WTC11 (cell line): ENCODE data around the gene MEX3B. TPM values are rescaled to one million over a fixed set of nuclear protein-coding genes. Genes with fewer than 3 reads are reported as not detected.

Source experiments
- ATAC-seq: fragments of 200-7000 bp; cut with Tn5 transposase; 2 replicates; pipeline ENCODE4 v1.10.0; 2021; ENCODE audit warnings: mild to moderate bottlenecking, moderate library complexity
- CTCF ChIA-PET: fragments of 300-600 bp; sonication (Branson Sonifier 250); formaldehyde crosslinking; loops from one replicate; lab custom pipeline; 2021; ENCODE audit warnings: antibody characterized with exemption; lab: Charles Lee
- POLR2A ChIA-PET: fragments of 350-600 bp; sonication (Branson Sonifier 250); formaldehyde crosslinking; loops from one replicate; lab custom pipeline; 2021; ENCODE audit warnings: antibody characterized with exemption; lab: Charles Lee
- DNase-seq: peaks from one replicate; pipeline ENCODE4 v3.0.0; 2021; ENCODE audit warnings: low spot score
- H3K27ac Mint-ChIP-seq: 2 replicates; pipeline ENCODE4 v1.8.0; 2021; ENCODE audit warnings: mixed read lengths
- H3K27me3 Mint-ChIP-seq: 2 replicates; pipeline ENCODE4 v1.8.0; 2021; ENCODE audit warnings: low read depth, mild to moderate bottlenecking, moderate library complexity, mixed read lengths
- H3K36me3 Mint-ChIP-seq: 2 replicates; pipeline ENCODE4 v1.8.0; 2021; ENCODE audit warnings: mixed read lengths
- H3K4me1 Mint-ChIP-seq: 2 replicates; pipeline ENCODE4 v1.8.0; 2022; ENCODE audit warnings: mixed read lengths
- H3K4me3 Mint-ChIP-seq: 2 replicates; pipeline ENCODE4 v1.8.0; 2021; ENCODE audit warnings: mild to moderate bottlenecking, moderate library complexity, mixed read lengths
- H3K9me3 Mint-ChIP-seq: 2 replicates; pipeline ENCODE4 v1.8.0; 2021; ENCODE audit warnings: mixed read lengths
- CREM ChIP-seq: sonication (generic); formaldehyde crosslinking; IDR thresholded peaks from 2 replicates; pipeline ENCODE4 v1.8.1; 2022; ENCODE audit warnings: mild to moderate bottlenecking, missing genetic modification reagents, moderate library complexity
- FOXK1 ChIP-seq: sonication (generic); formaldehyde crosslinking; IDR thresholded peaks from 2 replicates; pipeline ENCODE4 v1.8.0; 2022; ENCODE audit warnings: mild to moderate bottlenecking, moderate library complexity, missing genetic modification reagents
- NFE2L1 ChIP-seq: sonication (generic); formaldehyde crosslinking; IDR thresholded peaks from 2 replicates; pipeline ENCODE4 v1.8.1; 2023; ENCODE audit warnings: missing genetic modification reagents
- NR2C2 ChIP-seq: sonication (generic); formaldehyde crosslinking; IDR thresholded peaks from 2 replicates; pipeline ENCODE4 v1.8.0; 2022; ENCODE audit warnings: mild to moderate bottlenecking, missing genetic modification reagents
- NR3C1 ChIP-seq: sonication (generic); formaldehyde crosslinking; conservative IDR thresholded peaks from 2 replicates; pipeline ENCODE4 v1.8.1; 2023; ENCODE audit warnings: low read depth, mild to moderate bottlenecking, missing genetic modification reagents
- RORB ChIP-seq: fragments of 250-450 bp; sonication (Bioruptor Pico); IDR thresholded peaks from 2 replicates; pipeline ENCODE4 v1.9.0; 2021; ENCODE audit warnings: mild to moderate bottlenecking
- SMAD4 ChIP-seq: sonication (generic); formaldehyde crosslinking; IDR thresholded peaks from 2 replicates; pipeline ENCODE4 v1.8.0; 2022; ENCODE audit warnings: mild to moderate bottlenecking, missing genetic modification reagents
- ZNF219 ChIP-seq: sonication (generic); formaldehyde crosslinking; IDR thresholded peaks from 2 replicates; pipeline ENCODE4 v1.8.0; 2023; ENCODE audit warnings: missing genetic modification reagents, mild to moderate bottlenecking, borderline replicate concordance
- ZNF232 ChIP-seq: sonication (generic); formaldehyde crosslinking; IDR thresholded peaks from 2 replicates; pipeline ENCODE4 v1.8.0; 2022; ENCODE audit warnings: mild to moderate bottlenecking, missing genetic modification reagents
- total RNA-seq: library from RNA; stranded (reverse); gene quantifications from 3 replicates; pipeline ENCODE4 v1.2.3, GENCODE V29; 2021
- TF ChIP-seq, protein P1 (sequence below): fragments of 200-600 bp; IDR thresholded peaks from 2 replicates; pipeline ENCODE4 v1.8.0; 2022; ENCODE audit warnings: antibody characterized with exemption
- TF ChIP-seq, protein P2 (sequence below): sonication (generic); formaldehyde crosslinking; conservative IDR thresholded peaks from 2 replicates; pipeline ENCODE4 v1.8.1; 2022; ENCODE audit warnings: mild to moderate bottlenecking, missing genetic modification reagents
- TF ChIP-seq, protein P3 (sequence below): sonication (generic); formaldehyde crosslinking; conservative IDR thresholded peaks from 2 replicates; pipeline ENCODE4 v1.8.1; 2023; ENCODE audit warnings: mild to moderate bottlenecking, low read depth, missing genetic modification reagents, moderate library complexity
- TF ChIP-seq, protein P4 (sequence below): sonication (generic); formaldehyde crosslinking; IDR thresholded peaks from 2 replicates; pipeline ENCODE4 v1.8.1; 2023; ENCODE audit warnings: mild to moderate bottlenecking, moderate library complexity, missing genetic modification reagents

The MEX3B gene
- total RNA-seq, 1 experiment from 2014 or later, result 8.8 TPM

DNA sequence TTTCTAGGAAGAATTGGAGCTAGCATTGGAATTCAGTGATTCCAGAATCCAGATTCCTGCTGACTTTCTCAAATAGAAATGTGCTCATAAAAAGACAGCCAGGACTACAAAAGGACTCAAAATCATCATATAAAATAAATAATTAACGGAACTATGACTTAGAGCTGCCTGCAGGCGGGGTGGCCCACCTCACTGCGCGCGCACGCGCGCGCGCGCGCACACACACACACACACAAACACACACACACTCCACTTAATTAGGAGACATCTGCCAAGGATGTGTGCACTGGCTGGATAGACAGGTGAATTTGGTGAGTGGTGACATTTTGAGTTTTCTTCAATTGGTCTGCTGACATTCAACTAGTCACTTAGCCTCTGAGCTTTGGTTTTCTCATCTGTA is 6.9 kb upstream of the MEX3B start (continued):
- TF ChIP-seq, protein P1, sequence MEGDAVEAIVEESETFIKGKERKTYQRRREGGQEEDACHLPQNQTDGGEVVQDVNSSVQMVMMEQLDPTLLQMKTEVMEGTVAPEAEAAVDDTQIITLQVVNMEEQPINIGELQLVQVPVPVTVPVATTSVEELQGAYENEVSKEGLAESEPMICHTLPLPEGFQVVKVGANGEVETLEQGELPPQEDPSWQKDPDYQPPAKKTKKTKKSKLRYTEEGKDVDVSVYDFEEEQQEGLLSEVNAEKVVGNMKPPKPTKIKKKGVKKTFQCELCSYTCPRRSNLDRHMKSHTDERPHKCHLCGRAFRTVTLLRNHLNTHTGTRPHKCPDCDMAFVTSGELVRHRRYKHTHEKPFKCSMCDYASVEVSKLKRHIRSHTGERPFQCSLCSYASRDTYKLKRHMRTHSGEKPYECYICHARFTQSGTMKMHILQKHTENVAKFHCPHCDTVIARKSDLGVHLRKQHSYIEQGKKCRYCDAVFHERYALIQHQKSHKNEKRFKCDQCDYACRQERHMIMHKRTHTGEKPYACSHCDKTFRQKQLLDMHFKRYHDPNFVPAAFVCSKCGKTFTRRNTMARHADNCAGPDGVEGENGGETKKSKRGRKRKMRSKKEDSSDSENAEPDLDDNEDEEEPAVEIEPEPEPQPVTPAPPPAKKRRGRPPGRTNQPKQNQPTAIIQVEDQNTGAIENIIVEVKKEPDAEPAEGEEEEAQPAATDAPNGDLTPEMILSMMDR, result no peak
- no peak for TF ChIP-seq RORB (CRISPR knock-in tag)
- TF ChIP-seq, protein P2, sequence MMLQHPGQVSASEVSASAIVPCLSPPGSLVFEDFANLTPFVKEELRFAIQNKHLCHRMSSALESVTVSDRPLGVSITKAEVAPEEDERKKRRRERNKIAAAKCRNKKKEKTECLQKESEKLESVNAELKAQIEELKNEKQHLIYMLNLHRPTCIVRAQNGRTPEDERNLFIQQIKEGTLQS, result no peak
- TF ChIP-seq, all 79 proteins: peak for 0

DNA sequence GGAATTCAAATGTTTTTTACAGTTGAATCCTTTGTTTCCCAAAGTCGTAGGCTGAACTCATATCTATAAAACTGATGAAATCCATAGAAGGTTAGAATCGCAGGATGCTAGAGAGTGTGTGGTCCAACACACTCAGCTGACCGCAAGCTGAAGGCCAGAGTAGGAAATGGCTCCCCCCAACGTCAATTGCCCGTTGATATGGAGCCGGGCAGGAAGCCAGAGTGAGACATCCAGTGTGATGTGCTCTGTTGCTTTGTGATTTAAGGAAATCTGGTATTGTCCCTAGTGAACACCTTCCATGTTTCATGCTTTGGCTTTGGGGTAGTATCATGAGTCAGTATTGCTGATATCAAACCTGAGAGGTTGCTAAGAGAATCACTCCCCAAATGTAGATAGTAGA is 5.8 kb upstream of the MEX3B start:
- ATAC-seq, result no peak
- H3K9me3 Mint-ChIP-seq, result no peaks in the 10 kb centered on the region
- CTCF ChIA-PET, result interaction anchor here (0.9 kb wide), 1 partner anchor 11 kb away, joined by 6 read pairs; no protein-coding TSS in a partner anchor
- peaks cover 25% of the 10 kb centered on the region for H3K4me1 Mint-ChIP-seq
- POLR2A ChIA-PET, result no interaction called here
- no peak for TF ChIP-seq NFE2L1 (CRISPR knock-in tag)
- TF ChIP-seq CREM (CRISPR knock-in tag), result no peak
- no peak for TF ChIP-seq ZNF219 (CRISPR knock-in tag)
- H3K4me3 Mint-ChIP-seq, result no peak overlapping the region
- DNase-seq, result no peak
- peaks cover 47% of the 10 kb centered on the region for H3K27me3 Mint-ChIP-seq
- H3K36me3 Mint-ChIP-seq, result no peaks in the 10 kb centered on the region
- H3K27ac Mint-ChIP-seq, result no peak overlapping the region

DNA sequence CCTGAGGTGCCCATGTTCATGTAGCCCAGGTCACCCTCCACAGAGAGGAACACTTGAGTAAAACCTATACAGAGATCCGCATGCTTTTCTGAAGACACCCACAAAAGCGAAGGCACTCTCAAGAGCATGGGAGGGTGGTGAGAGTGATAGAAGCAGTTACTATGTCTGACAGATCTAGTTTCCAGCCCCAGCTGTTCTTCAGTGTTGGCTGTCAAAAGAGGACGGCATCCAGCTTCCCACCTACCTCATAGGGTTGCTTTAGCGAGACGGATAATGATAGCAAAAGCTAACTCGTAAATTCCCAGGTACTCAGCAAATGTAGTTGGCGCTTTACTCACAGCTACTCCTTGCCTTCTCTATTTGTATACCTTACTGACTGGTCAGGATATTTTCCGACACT is 3.0 kb upstream of the MEX3B start:
- ATAC-seq, result no peak

More for the DNA sequence above, 3.0 kb upstream of the MEX3B start:
- ChIA-PET CTCF (interaction anchor here (0.8 to 3.5 kb wide), 6 partner anchors 9 to 52 kb away, joined by 3 to 22 read pairs (median 6); no protein-coding TSS in a partner anchor), POLR2A (no interaction called here)
- H3K4me1 Mint-ChIP-seq, result peaks cover 23% of the 10 kb centered on the region
- H3K27me3 Mint-ChIP-seq, result peaks cover 38% of the 10 kb centered on the region
- H3K4me3 Mint-ChIP-seq, result peak overlapping the region; percentile 82; the same call in 1 of the 2 replicates
- DNase-seq, result no peak
- H3K27ac Mint-ChIP-seq, result no peak overlapping the region
- no peaks in the 10 kb centered on the region for H3K9me3 Mint-ChIP-seq
- TF ChIP-seq NR3C1 (CRISPR knock-in tag), result no peak
- TF ChIP-seq, protein P3, sequence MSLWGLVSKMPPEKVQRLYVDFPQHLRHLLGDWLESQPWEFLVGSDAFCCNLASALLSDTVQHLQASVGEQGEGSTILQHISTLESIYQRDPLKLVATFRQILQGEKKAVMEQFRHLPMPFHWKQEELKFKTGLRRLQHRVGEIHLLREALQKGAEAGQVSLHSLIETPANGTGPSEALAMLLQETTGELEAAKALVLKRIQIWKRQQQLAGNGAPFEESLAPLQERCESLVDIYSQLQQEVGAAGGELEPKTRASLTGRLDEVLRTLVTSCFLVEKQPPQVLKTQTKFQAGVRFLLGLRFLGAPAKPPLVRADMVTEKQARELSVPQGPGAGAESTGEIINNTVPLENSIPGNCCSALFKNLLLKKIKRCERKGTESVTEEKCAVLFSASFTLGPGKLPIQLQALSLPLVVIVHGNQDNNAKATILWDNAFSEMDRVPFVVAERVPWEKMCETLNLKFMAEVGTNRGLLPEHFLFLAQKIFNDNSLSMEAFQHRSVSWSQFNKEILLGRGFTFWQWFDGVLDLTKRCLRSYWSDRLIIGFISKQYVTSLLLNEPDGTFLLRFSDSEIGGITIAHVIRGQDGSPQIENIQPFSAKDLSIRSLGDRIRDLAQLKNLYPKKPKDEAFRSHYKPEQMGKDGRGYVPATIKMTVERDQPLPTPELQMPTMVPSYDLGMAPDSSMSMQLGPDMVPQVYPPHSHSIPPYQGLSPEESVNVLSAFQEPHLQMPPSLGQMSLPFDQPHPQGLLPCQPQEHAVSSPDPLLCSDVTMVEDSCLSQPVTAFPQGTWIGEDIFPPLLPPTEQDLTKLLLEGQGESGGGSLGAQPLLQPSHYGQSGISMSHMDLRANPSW, result no peak
- TF ChIP-seq ZNF232 (CRISPR knock-in tag), result no peak
- no peak for TF ChIP-seq SMAD4 (CRISPR knock-in tag)
- TF ChIP-seq CREM (CRISPR knock-in tag), result no peak
- no peak for TF ChIP-seq FOXK1
- TF ChIP-seq, protein P4, sequence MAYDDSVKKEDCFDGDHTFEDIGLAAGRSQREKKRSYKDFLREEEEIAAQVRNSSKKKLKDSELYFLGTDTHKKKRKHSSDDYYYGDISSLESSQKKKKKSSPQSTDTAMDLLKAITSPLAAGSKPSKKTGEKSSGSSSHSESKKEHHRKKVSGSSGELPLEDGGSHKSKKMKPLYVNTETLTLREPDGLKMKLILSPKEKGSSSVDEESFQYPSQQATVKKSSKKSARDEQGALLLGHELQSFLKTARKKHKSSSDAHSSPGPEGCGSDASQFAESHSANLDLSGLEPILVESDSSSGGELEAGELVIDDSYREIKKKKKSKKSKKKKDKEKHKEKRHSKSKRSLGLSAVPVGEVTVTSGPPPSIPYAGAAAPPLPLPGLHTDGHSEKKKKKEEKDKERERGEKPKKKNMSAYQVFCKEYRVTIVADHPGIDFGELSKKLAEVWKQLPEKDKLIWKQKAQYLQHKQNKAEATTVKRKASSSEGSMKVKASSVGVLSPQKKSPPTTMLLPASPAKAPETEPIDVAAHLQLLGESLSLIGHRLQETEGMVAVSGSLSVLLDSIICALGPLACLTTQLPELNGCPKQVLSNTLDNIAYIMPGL (CRISPR knock-in tag), result no peak
- TF ChIP-seq NR2C2 (CRISPR knock-in tag), result no peak
- TF ChIP-seq ZNF219 (CRISPR knock-in tag), result no peak
- no peaks in the 10 kb centered on the region for H3K36me3 Mint-ChIP-seq
